Measurements from ENCODE around the gene RNF8. TPM values are rescaled to one million over a fixed set of nuclear protein-coding genes. Genes with fewer than 3 reads are reported as not detected.

The RNF8 gene
- total RNA-seq, 4 donors from 2014 or later, result 2.2 to 12.9 (median 9.0) TPM

DNA sequence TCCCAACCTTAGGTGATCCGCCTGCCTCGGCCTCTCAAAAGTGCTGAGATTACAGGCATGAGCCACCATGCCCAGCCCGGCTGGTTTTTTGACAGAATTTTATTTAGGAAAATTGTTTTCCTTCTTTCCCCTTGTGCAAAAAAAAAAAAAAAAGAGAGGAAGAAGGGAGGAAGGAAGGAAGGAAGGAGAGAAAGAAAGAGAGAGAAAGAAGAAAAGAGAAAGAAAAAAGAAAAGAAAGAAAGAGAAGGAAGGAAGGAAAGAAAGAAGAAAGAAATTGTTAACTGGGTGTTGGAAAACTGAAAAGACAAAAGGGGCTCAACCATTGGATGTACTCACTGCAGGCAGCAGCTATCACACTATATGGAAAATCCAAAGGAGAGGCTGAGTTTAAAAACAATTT lies 1.4 kb upstream of the RNF8 start:
- 92% methylated on average over 3 of the region's 3 CpGs; no CpG with 5 or more reads in 1 of the 2 donors for WGBS, 2 donors (ENCODE audit: low coverage in 1 of 2)
- Histone ChIP-seq H3K27ac (no peak overlapping the region), H3K4me3 (no peak overlapping the region), H3K4me1 (peaks cover 0 to 16% (median 8%) of the 10 kb centered on the region in 4 donors), H3K9me3 (no peaks in the 10 kb centered on the region), H3K36me3 (no peaks in the 10 kb centered on the region), H3K27me3 (no peaks in the 10 kb centered on the region)
- in situ Hi-C loops (cut with MboI; ENCODE audit: low pct_ligation_motif_present in 1 of 4, low pct_unique_long_range_greater_than_20kb in 1 of 4, low sequenced_read_pairs in 3 of 4), result no loop called here
- intact Hi-C loops (cut with DNase I; ENCODE audit: low total_unique reads), result no loop called here
- no peak for DNase-seq
- TF ChIP-seq, protein P1, sequence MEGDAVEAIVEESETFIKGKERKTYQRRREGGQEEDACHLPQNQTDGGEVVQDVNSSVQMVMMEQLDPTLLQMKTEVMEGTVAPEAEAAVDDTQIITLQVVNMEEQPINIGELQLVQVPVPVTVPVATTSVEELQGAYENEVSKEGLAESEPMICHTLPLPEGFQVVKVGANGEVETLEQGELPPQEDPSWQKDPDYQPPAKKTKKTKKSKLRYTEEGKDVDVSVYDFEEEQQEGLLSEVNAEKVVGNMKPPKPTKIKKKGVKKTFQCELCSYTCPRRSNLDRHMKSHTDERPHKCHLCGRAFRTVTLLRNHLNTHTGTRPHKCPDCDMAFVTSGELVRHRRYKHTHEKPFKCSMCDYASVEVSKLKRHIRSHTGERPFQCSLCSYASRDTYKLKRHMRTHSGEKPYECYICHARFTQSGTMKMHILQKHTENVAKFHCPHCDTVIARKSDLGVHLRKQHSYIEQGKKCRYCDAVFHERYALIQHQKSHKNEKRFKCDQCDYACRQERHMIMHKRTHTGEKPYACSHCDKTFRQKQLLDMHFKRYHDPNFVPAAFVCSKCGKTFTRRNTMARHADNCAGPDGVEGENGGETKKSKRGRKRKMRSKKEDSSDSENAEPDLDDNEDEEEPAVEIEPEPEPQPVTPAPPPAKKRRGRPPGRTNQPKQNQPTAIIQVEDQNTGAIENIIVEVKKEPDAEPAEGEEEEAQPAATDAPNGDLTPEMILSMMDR (IDR thresholded peaks at IDR 0.05), result no peak
- no peak for TF ChIP-seq POLR2AphosphoS5 (IDR thresholded peaks at IDR 0.05)
- TF ChIP-seq POLR2A (IDR thresholded peaks at IDR 0.05), result no peak
- TF ChIP-seq EP300 (IDR thresholded peaks at IDR 0.05; ENCODE audit: low read depth), result no peak

DNA sequence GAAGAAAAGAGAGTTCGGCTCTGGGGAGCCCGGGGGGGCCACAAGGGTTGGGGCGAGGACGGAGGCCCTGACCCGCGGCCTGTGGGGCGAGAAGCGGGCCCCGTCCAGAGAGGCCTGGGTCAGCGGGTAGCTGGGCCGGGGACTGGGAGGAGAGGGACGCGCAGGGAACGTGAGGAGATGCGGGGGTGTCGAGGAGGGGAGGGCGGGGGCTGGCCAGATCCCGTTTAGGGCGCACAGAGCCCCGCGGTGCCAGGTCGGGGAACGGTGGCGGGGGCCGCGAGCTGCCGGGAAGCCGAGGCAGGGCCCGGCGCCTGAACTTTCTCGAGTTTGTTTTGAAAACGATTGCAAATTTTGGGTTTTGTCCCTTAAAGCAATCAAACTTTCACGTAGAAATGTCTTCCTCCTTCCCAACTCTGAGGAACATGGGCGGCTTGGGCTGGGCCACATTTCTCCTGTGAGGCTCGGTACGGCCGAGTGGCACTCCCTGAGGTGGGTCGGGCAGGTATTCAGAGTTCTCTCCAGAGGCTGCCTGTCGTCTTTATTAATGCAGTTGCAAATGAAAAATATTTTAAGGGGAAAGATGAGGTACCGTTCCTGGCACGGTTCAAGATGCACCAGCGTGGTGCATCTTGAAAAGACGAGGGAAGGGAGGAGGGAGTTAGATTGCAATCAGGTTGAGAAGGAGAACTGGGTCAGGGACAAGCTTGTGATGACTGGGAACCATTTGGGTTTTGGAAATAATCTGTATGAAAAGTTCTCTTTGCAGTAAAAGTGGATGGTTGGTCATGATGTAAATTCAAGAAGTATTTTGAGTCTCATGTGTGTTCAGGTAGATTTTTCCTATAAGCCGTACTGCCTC lies 972 bp downstream of the RNF8 start:
- intact Hi-C loops (cut with DNase I; ENCODE audit: low total_unique reads), result no loop called here
- TF ChIP-seq, protein P1 (IDR thresholded peaks at IDR 0.05), result no peak
- TF ChIP-seq POLR2AphosphoS5 (IDR thresholded peaks at IDR 0.05), result no peak
- no peak for TF ChIP-seq POLR2A (IDR thresholded peaks at IDR 0.05)
- no peak for TF ChIP-seq EP300 (IDR thresholded peaks at IDR 0.05; ENCODE audit: low read depth)
- WGBS, 2 donors (ENCODE audit: low coverage in 1 of 2), result 5 to 7% methylated on average over 19 to 40 of the region's 44 CpGs
- in situ Hi-C loops (cut with MboI; ENCODE audit: low pct_ligation_motif_present in 1 of 4, low pct_unique_long_range_greater_than_20kb in 1 of 4, low sequenced_read_pairs in 3 of 4), result no loop called here
- Histone ChIP-seq H3K4me1 (peaks cover 0 to 16% (median 8%) of the 10 kb centered on the region in 4 donors), H3K27ac (peak overlapping the region; percentile 70 to 84 (median 77)), H3K9me3 (no peaks in the 10 kb centered on the region), H3K36me3 (no peaks in the 10 kb centered on the region), H3K27me3 (no peaks in the 10 kb centered on the region), H3K4me3 (peak overlapping the region; percentile 81 to 98 (median 90))
- peak; percentile 46 for DNase-seq

DNA sequence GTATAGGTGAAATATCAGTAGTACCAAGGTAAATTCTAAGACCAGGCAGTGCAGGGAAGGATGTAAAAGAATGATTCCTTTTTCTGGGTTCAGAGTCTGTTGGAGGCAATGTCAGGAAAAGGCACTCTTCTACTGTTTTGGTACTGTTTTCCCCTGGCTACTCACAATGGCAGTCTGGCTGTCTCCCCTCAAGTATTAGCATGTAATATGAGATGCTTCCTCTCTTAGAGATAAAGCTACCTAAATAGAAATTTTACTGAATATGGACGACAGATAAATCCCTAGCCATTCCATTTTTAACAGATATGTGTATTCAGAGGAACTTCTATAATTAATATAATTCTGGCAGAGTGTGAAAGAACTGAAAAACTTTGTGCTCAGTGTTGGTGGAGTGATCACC lies 3.5 kb downstream of the RNF8 start:
- Histone ChIP-seq H3K4me3 (no peak overlapping the region), H3K27me3 (no peaks in the 10 kb centered on the region), H3K36me3 (peaks cover 0 to 7% (median 0%) of the 10 kb centered on the region in 4 donors), H3K4me1 (peaks cover 0 to 16% (median 8%) of the 10 kb centered on the region in 4 donors), H3K9me3 (no peaks in the 10 kb centered on the region), H3K27ac (no peak overlapping the region)
- in situ Hi-C loops (cut with MboI; ENCODE audit: low pct_ligation_motif_present in 1 of 4, low pct_unique_long_range_greater_than_20kb in 1 of 4, low sequenced_read_pairs in 3 of 4), result no loop called here
- intact Hi-C loops (cut with DNase I; ENCODE audit: low total_unique reads), result no loop called here
- WGBS, 2 donors (ENCODE audit: low coverage in 1 of 2), result 69 to 86% methylated on average over 1 of the region's 1 CpG
- no peak for TF ChIP-seq EP300 (IDR thresholded peaks at IDR 0.05; ENCODE audit: low read depth)
- TF ChIP-seq, protein P1 (IDR thresholded peaks at IDR 0.05), result no peak
- TF ChIP-seq POLR2A (IDR thresholded peaks at IDR 0.05), result no peak
- no peak for TF ChIP-seq POLR2AphosphoS5 (IDR thresholded peaks at IDR 0.05)
- DNase-seq, result no peak

DNA sequence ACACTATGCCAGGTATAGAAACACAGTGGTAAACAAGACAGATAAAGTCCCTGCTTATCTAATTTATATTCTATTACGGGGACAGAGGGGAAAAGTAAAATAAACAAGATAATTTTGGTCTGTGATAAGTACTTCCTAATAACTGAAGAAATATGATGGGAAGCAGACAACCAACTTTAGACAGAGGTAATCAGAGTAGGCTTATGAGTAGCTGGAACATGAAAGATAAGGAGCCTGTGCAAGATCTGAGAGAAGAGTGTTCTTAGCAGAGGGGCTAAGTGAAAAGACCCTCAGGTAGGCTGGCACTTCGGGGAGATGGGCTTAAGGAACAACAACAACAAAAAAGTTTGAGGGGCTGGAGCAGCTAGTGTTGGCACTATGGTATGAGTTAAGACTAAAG lies 4.1 kb downstream of the RNF8 start:
- Histone ChIP-seq H3K27me3 (no peaks in the 10 kb centered on the region), H3K4me1 (peaks cover 0 to 16% (median 8%) of the 10 kb centered on the region in 4 donors), H3K27ac (no peak overlapping the region), H3K9me3 (no peaks in the 10 kb centered on the region), H3K4me3 (no peak overlapping the region), H3K36me3 (peaks cover 0 to 7% (median 0%) of the 10 kb centered on the region in 4 donors)
- intact Hi-C loops (cut with DNase I; ENCODE audit: low total_unique reads) (no loop called here), in situ Hi-C loops (cut with MboI; ENCODE audit: low pct_ligation_motif_present in 1 of 4, low pct_unique_long_range_greater_than_20kb in 1 of 4, low sequenced_read_pairs in 3 of 4) (no loop called here)
- WGBS, 2 donors (ENCODE audit: low coverage in 1 of 2), result 83 to 89% methylated on average over 2 of the region's 2 CpGs
- DNase-seq, result no peak
- TF ChIP-seq POLR2AphosphoS5 (IDR thresholded peaks at IDR 0.05) (no peak), EP300 (IDR thresholded peaks at IDR 0.05; ENCODE audit: low read depth) (no peak), POLR2A (IDR thresholded peaks at IDR 0.05) (no peak)
- TF ChIP-seq, protein P1 (IDR thresholded peaks at IDR 0.05), result no peak

Measured in transverse colon (tissue), 4 donors.